ENCODE results near the gene PCSK5.
"Not testable (repeated sequence)": the region's sequence is repeated elsewhere in the genome, so short reads cannot be mapped to it uniquely, and the experiment has no call there.

The PCSK5 gene

DNA sequence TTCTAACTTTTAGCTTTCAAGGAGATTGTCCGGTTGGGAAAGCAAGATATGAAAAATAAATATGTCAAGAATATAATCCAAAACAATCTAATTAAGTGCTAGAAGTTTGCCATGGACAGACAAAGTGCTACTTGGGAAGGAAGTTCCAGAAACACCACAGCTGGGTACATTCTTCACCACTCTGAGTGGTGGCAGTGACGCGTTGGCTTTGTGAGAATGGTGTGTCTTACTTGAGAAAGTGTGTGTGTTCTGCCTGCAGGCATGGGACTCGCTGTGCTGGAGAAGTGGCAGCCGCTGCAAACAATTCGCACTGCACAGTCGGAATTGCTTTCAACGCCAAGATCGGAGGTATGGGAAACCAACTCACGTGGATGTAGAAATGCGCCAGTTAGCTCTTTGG lies 177.2 kb downstream of the PCSK5 start:
- ChIA-PET POLR2A (ENCODE audit: low non-redundant PET) (no interaction called here), CTCF (no interaction called here)
- TF ChIP-seq, protein P1, sequence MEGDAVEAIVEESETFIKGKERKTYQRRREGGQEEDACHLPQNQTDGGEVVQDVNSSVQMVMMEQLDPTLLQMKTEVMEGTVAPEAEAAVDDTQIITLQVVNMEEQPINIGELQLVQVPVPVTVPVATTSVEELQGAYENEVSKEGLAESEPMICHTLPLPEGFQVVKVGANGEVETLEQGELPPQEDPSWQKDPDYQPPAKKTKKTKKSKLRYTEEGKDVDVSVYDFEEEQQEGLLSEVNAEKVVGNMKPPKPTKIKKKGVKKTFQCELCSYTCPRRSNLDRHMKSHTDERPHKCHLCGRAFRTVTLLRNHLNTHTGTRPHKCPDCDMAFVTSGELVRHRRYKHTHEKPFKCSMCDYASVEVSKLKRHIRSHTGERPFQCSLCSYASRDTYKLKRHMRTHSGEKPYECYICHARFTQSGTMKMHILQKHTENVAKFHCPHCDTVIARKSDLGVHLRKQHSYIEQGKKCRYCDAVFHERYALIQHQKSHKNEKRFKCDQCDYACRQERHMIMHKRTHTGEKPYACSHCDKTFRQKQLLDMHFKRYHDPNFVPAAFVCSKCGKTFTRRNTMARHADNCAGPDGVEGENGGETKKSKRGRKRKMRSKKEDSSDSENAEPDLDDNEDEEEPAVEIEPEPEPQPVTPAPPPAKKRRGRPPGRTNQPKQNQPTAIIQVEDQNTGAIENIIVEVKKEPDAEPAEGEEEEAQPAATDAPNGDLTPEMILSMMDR (conservative IDR thresholded peaks at IDR 0.05; ENCODE audit: low read depth): no peak

DNA sequence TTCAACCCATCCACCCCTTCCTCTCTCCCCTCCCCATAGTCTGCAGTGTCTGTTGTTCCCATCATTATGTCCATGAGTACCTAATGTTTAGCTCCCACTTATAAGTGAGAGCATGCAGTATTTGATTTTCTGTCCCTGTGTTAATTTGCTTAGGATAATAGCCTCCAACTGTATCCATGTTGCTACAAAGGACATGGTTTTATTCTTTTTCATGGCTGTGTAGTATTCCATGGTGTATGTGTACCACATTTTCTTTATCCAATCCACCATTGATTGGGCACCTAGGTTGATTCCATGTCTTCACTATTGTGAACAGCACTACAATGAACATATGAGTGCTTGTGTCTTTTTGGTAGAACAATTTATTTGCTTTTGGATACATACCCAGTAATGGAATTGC lies 187.1 kb downstream of the PCSK5 start:
- no peak for DNase-seq (ENCODE audit: low spot score)
- ChIA-PET CTCF (no interaction called here), POLR2A (ENCODE audit: low non-redundant PET) (no interaction called here)
- no peak overlapping the region for H3K27ac ChIP-seq
- TF ChIP-seq, protein P1 (conservative IDR thresholded peaks at IDR 0.05; ENCODE audit: low read depth): no peak

More for the DNA sequence above, 177.2 kb downstream of the PCSK5 start:
- no peak for DNase-seq (ENCODE audit: low spot score)
- H3K27ac ChIP-seq: no peak overlapping the region

DNA sequence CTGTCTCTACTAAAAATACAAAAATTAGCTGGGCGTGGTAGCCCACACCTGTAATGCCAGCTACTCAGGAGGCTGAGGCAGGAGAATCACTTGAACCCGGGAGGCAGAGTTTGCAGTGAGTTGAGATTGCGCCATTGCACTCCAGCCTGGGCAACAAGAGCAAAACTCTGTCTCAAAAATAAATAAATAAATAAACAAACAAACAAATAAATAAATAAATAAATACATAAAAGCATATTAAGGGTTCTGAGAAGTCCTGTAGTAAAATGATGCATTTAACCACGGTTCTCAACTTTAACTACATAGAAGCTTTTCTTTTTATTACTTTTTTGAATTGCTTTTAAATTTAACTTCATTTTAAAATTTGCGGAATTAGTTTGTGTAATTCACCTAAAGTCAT lies 190.8 kb downstream of the PCSK5 start:
- CTCF ChIA-PET; DNase-seq (ENCODE audit: low spot score); POLR2A ChIA-PET (ENCODE audit: low non-redundant PET); H3K27ac ChIP-seq: not testable (repeated sequence)

DNA sequence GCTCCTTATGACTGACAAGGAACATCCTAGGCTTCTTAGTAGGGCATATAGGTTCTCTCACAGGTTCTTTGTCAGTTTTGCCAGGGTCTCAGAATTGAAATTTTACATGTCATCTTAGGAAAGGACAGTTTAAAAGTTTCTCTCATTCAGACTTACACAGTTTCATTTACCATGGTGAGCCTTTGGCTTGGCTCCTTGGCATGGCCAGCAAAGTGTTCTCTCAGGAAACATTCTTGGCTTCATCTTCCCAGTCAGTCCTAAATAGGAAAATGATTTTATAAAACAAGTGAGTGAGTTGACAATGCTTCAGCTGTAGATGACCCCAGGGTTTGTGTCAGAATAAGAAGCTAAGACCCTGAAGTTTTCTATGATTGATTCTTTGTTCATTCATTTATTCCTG lies 191.6 kb downstream of the PCSK5 start:
- TF ChIP-seq, protein P1 (conservative IDR thresholded peaks at IDR 0.05; ENCODE audit: low read depth): no peak
- no peak for DNase-seq (ENCODE audit: low spot score)
- ChIA-PET CTCF (no interaction called here), POLR2A (ENCODE audit: low non-redundant PET) (no interaction called here)
- no peak overlapping the region for H3K27ac ChIP-seq

DNA sequence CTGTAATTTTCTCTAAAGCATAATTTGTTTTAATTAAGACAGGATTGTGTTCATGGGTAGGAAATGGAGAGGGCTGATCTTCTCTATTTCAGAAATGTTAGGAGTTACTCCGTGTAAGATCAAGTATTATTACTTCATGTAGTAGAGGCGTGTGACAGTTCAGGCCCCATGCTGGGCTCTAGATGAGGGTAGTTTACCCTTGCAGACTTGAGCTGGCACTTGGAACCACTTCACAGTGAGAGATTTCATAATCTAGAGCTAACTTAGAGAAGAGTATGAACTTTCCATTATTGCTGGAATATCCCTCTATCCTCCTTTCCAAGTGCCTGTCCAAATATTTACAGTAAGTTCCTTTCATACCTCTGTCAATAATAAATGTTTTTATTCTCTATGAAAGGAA lies 195.1 kb downstream of the PCSK5 start:
- DNase-seq (ENCODE audit: low spot score): no peak
- TF ChIP-seq, protein P1 (conservative IDR thresholded peaks at IDR 0.05; ENCODE audit: low read depth): no peak
- CTCF ChIA-PET: interaction anchor here (0.6 kb wide), 2 partner anchors 18 to 1428 kb away, joined by 3 read pairs; no protein-coding TSS in a partner anchor

DNA sequence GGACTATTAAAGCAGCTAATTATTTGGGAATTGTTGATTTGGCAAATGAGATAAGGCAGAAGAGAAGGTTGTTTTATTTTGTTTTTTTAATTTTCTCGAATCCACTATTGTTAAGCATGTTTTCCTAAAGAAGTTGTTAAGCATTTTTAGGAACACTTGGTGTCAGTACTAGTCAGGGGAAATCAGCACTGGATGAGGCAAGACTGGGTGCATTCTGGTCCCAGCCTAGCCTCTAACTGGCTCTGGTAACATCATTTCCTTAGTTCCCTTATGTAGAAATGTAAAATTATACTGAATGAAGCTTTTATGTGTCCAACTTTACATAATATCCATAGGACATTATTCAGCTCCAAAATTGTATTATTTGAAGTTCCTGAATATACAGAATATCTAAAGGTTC lies 196.1 kb downstream of the PCSK5 start:
- DNase-seq (ENCODE audit: low spot score): no peak
- POLR2A ChIA-PET (ENCODE audit: low non-redundant PET): no interaction called here
- H3K27ac ChIP-seq: no peak overlapping the region
- TF ChIP-seq, protein P1 (conservative IDR thresholded peaks at IDR 0.05; ENCODE audit: low read depth): no peak
- CTCF ChIA-PET: no interaction called here

More for the DNA sequence above, 195.1 kb downstream of the PCSK5 start:
- H3K27ac ChIP-seq: no peak overlapping the region
- POLR2A ChIA-PET (ENCODE audit: low non-redundant PET): no interaction called here

DNA sequence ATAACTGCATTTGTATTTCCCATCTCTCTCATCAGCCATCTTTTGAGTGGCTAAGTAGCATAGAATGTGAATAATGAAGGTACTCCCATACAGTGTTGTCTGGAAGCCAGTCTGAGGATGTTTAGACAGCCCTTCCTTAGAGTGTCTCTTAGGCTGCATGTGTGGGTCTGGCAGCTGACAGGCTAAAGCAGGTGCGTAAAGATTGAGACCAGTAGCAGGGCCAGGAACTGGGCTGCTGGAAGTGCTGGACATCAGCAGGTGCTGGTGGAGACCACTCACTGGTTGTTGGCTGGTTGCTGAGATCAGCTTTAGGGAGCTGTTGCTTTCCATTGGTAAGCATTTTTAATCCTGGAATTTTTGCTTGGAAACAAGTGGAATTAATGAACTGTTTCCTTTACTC lies 197.5 kb downstream of the PCSK5 start:
- ChIA-PET POLR2A (ENCODE audit: low non-redundant PET) (no interaction called here), CTCF (interaction anchor here (1.1 kb wide), 1 partner anchor 23 kb away, joined by 4 read pairs; no protein-coding TSS in a partner anchor)
- TF ChIP-seq, protein P1 (conservative IDR thresholded peaks at IDR 0.05; ENCODE audit: low read depth): no peak
- no peak overlapping the region for H3K27ac ChIP-seq
- no peak for DNase-seq (ENCODE audit: low spot score)
